Hepatocyte (in vitro differentiated cells): Measurements from ENCODE around the gene CLBA1. TPM values are rescaled to one million over a fixed set of nuclear protein-coding genes. Genes with fewer than 3 reads are reported as not detected.

Experiments used
- DNase-seq: peaks from one replicate; pipeline ENCODE4 v3.0.0-alpha.2; 2016; ENCODE audit warnings: low spot score
- H2AFZ ChIP-seq: fragments of 200-600 bp; sonication (generic); 2 replicates; pipeline ENCODE4 v1.6.0; 2016; ENCODE audit warnings: antibody characterized with exemption, mild to moderate bottlenecking
- H3K27ac ChIP-seq: fragments of 200-600 bp; sonication (generic); 2 replicates; pipeline ENCODE4 v1.5.1; 2016; ENCODE audit warnings: mild to moderate bottlenecking
- H3K27me3 ChIP-seq: fragments of 200-600 bp; sonication (generic); 2 replicates; pipeline ENCODE4 v1.6.1; 2016
- H3K36me3 ChIP-seq: fragments of 200-600 bp; sonication (generic); replicated peaks from 2 replicates; pipeline ENCODE4 v1.5.1; 2016; ENCODE audit warnings: low read depth; ENCODE audit not compliant: insufficient read depth
- H3K4me1 ChIP-seq: fragments of 200-600 bp; sonication (generic); 2 replicates; pipeline ENCODE4 v1.5.1; 2016; ENCODE audit warnings: mild to moderate bottlenecking, moderate library complexity; ENCODE audit not compliant: insufficient read depth
- H3K4me2 ChIP-seq: fragments of 200-600 bp; sonication (generic); 2 replicates; pipeline ENCODE4 v1.6.0; 2016
- H3K4me3 ChIP-seq: fragments of 200-600 bp; sonication (generic); 2 replicates; pipeline ENCODE4 v1.5.1; 2016; ENCODE audit warnings: mild to moderate bottlenecking
- H3K79me2 ChIP-seq: fragments of 200-600 bp; sonication (generic); 2 replicates; pipeline ENCODE4 v1.6.0; 2017; ENCODE audit warnings: mild to moderate bottlenecking
- H3K9me2 ChIP-seq: fragments of 200-600 bp; sonication (generic); replicated peaks from 2 replicates; pipeline ENCODE4 v1.6.0; 2017; ENCODE audit warnings: mild to moderate bottlenecking; ENCODE audit not compliant: insufficient read depth
- H3K9me3 ChIP-seq: fragments of 200-600 bp; sonication (generic); 2 replicates; pipeline ENCODE4 v1.5.1; 2016; ENCODE audit warnings: low read depth, mild to moderate bottlenecking
- H4K20me1 ChIP-seq: fragments of 200-600 bp; sonication (generic); 2 replicates; pipeline ENCODE4 v1.6.0; 2016; ENCODE audit warnings: mild to moderate bottlenecking; ENCODE audit not compliant: insufficient read depth, poor library complexity, severe bottlenecking
- CTCF ChIP-seq: fragments of 200-600 bp; sonication (generic); IDR thresholded peaks from 2 replicates; pipeline ENCODE4 v1.5.1; 2016; ENCODE audit warnings: antibody characterized with exemption, mild to moderate bottlenecking; ENCODE audit not compliant: poor library complexity
- EZH2 ChIP-seq: fragments of 200-600 bp; sonication (generic); IDR thresholded peaks from 2 replicates; pipeline ENCODE4 v1.6.1; 2016; ENCODE audit warnings: antibody characterized with exemption, mild to moderate bottlenecking, borderline replicate concordance
- EZH2phosphoT487 ChIP-seq: fragments of 200-600 bp; sonication (generic); IDR thresholded peaks from one replicate; pipeline ENCODE4 v1.6.1; 2018; ENCODE audit warnings: antibody characterized with exemption, mild to moderate bottlenecking, low read depth, moderate library complexity; ENCODE audit not compliant: unreplicated experiment, severe bottlenecking
- WGBS: methylation state at CpG from one replicate; pipeline ENCODE4 v1.1.6; 2016; ENCODE audit warnings: low lambda C conversion rate; ENCODE audit errors: missing lambda C conversion rate; 5-methylcytosine and 5-hydroxymethylcytosine counted together
- polyA plus RNA-seq: library from polyadenylated mRNA; unstranded; fragments of >200 nt; fragmentation: Nextera tagmentation; extraction: Ambion mirVana; gene quantifications from 2 replicates; pipeline ENCODE4 v1.2.1, GENCODE V29; 2016
- total RNA-seq: library from RNA; depleted of rRNA; stranded (reverse); fragments of >200 nt; gene quantifications from 2 replicates; pipeline ENCODE4 v1.2.3, GENCODE V29; 2014

CLBA1 gene
- total and polyA plus RNA-seq, 2 experiments from 2014 or later: 6.4 to 9.3 TPM

GRCh38 chr14:105023144-105023543 is 37.6 kb downstream of the CLBA1 start:
- Histone ChIP-seq H2AFZ (no peak overlapping the region), H3K9me3 (no peaks in the 10 kb centered on the region), H3K9me2 (no peaks in the 10 kb centered on the region), H3K4me1 (peaks cover 12% of the 10 kb centered on the region), H3K79me2 (peaks cover 28% of the 10 kb centered on the region), H3K36me3 (no peaks in the 10 kb centered on the region), H3K4me3 (no peak overlapping the region), H3K27ac (no peak overlapping the region), H4K20me1 (peaks cover 10% of the 10 kb centered on the region), H3K27me3 (no peaks in the 10 kb centered on the region), H3K4me2 (no peak overlapping the region)
- no peak for DNase-seq
- TF ChIP-seq EZH2 (no peak), EZH2phosphoT487 (no peak), CTCF (no peak)
- 78% methylated on average over 11 of the region's 11 CpGs for WGBS

- no peak overlapping the region for H3K4me3 ChIP-seq
- H3K4me1 ChIP-seq: peaks cover 5% of the 10 kb centered on the region
- H3K4me2 ChIP-seq: no peak overlapping the region
- H3K27ac ChIP-seq: no peak overlapping the region
- H3K9me2 ChIP-seq: no peaks in the 10 kb centered on the region
- H3K27me3 ChIP-seq: no peaks in the 10 kb centered on the region
- 80% methylated on average over 4 of the region's 4 CpGs for WGBS
- peaks cover 6% of the 10 kb centered on the region for H4K20me1 ChIP-seq
- H2AFZ ChIP-seq: no peak overlapping the region
- no peak for DNase-seq
- H3K36me3 ChIP-seq: no peaks in the 10 kb centered on the region
- TF ChIP-seq EZH2phosphoT487: no peak
- TF ChIP-seq CTCF: no peak
- TF ChIP-seq EZH2: no peak
- H3K9me3 ChIP-seq: no peaks in the 10 kb centered on the region
- peaks cover 20% of the 10 kb centered on the region for H3K79me2 ChIP-seq
Measured at GRCh38 chr14:105023791-105024480, 38.3 kb downstream of the CLBA1 start.

- Histone ChIP-seq H3K4me3 (no peak overlapping the region), H2AFZ (no peak overlapping the region), H3K9me3 (no peaks in the 10 kb centered on the region), H3K27me3 (no peaks in the 10 kb centered on the region), H4K20me1 (no peaks in the 10 kb centered on the region), H3K79me2 (peaks cover 6% of the 10 kb centered on the region), H3K36me3 (no peaks in the 10 kb centered on the region), H3K9me2 (no peaks in the 10 kb centered on the region), H3K4me2 (no peak overlapping the region), H3K4me1 (no peaks in the 10 kb centered on the region), H3K27ac (no peak overlapping the region)
- DNase-seq: no peak
- 89% methylated on average over 6 of the region's 6 CpGs for WGBS
- TF ChIP-seq EZH2phosphoT487 (no peak), EZH2 (no peak), CTCF (no peak)
Measured at GRCh38 chr14:105025429-105025828, 39.8 kb downstream of the CLBA1 start.
